ENCODE results near the gene SHMT2.

SHMT2 gene

GRCh38 chr12:57216014-57216911, 13.2 kb upstream of the SHMT2 start, which contains the start of gene NXPH4:
Gene NXPH4, plus strand, starts transcription at chr12:57216794. Its CDS starts 176 bp downstream, at chr12:57216970.
- no peak for DNase-seq

DNA sequence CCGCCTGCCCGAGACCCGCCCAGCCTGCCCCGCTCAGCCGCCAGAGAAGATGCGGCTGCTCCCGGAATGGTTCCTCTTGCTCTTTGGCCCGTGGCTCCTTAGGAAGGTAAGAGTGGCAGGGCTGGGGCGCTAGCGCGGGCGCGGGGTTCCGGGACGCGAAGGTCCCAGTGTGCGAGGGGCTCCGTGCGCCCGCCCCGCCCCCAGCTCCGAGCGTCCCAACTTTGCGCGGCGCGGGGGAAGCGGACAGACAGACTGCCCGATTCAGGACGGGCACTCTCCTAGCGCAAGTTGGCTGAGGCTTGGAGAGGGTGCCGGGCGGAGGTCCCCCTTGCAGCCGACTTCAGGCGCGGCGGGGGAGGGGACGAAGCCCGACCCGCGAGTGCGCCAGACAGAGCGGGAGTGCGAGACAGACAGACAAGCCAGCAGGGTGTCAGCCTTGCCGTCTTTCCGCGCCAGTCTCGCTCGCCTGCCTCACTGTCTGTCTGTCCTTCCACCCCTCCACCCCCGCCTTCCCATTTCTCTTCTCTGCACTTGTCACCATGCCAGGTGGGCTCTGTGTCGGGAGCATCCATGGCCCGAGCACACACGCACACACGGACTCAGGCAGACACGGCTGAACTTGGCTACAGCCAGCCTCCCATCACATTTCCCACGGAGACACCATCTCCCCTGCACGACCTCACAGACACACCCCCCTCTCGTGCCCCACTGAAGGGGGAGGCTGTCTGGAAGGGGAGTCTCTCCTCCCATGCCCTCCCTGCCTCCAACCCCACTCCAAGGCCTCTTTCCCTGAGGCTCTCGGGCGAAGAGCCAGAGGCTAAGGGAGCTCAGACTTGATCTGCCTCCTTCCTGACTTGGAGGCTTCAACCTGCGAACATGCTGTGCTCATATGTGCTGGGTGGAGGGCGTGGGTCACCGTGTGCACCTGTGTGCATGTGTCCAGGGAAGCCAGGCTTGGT, 12.3 kb upstream of the SHMT2 start:
- DNase-seq: no peak

DNA sequence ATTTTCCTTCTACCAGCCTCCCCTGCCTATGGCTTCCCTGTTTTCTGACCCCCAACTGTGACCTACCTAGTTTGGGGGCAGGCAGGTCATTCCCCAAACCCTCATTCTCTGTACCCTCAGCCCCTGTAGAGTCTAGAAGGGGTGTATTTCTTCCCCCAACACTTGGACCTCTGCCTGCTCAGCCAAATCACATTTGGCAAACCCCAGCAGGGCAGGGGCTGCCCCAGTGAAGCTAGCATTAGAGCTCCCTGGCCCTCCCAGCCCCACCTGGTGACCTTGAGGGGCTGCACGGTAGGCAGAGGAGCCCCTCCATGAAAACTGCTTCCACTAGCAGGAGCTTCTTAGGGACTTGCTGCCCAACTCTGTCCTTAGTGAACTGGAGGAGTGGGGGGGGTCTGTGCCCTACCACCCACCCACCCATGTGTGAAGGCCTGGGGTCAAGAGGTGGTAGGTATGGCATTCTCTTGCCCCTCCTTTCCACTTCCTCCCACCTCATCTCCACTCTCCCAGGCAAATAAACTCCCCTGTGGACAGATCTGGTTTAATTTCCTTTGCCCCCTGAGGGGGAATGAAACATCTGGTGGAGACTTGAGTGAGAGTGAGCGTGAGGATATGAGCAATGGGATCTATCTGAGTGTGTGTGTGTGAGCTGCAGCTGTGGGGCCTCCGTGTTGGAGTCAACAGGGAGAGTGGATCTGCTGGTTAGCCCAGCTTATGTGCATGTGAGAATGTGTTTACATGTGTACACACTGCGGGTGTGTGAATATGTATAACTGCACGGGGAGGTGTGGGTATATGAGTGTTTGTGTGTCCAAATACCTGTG, 11.3 kb upstream of the SHMT2 start:
- DNase-seq: no peak

DNA sequence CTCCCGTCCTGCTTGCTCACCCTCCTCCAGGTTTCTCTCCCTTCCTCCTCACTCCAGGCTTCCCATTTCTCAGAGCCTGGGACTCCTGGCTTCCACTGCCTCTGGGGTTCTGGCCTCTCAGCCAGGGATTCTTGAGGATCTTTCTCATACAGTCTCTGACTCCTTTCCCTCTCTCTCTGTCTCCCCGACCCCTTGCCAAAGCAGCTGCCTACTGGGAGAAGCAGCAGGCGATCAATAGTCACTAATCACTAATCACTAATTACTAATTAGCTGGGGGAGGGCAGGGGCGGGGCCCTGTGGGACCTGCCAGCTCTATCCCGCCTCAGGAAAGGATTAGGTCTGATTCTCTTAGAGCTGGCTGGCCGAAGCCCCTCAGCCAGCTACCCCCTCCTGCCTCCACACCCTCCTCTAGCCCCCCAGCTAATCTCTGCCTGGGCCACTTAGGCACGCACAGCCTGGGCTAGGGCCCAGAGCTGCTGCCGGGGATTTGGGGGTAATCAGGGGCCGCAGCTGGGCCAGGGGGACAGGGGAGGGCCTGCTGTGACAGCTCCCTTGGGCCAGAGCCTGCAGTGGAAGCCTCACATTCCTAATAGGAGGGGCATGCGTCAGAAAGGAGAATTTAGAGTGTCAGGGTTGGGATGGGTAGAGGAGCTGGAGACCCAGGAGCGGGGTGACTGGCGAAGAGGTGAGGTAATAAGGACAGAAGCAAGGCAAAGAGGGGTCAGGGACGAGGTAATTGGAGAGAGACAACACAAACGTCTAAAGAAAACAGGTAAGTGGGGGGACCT, 10.1 kb upstream of the SHMT2 start:
- no peak for DNase-seq

GRCh38 chr12:57219993-57220754, 9.3 kb upstream of the SHMT2 start:
- no peak for DNase-seq

- no peak for DNase-seq
Measured at GRCh38 chr12:57220770-57221168, 8.7 kb upstream of the SHMT2 start.

DNA sequence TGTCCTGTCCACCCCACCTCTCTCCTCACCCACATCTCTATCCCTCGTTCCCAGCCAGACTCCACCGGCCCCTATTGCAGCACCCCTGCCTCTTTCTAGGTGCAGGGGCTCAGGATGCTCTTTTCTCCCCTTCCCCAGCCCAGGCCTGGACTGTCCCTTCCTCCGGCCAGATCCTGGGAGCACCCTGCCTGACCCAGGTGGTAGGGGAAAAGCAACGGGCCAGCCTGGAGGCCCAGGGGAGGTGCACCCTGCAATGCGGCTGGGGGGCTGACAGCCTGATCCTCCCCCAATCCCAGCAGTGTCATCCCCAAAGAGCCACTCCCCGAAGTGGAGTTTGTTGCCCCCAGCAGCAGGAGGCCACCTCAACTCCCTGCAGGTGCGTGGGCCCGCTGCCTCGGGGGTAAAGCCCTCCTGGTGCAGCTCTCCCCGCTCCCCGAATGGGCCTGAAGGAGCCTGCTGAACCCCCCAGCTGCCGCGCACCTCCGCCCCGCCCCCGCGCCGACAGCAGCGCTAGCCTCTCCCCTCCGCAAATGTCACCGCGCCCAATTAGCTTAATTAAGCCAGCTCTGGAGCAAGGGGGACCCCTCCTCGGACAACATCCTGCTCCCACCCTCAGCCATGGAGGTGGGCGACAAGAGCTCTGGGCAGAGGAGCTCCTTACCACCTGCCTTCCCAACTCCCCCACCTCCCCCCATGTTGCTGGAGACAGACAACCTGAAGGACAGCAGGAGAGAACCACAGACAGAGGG, 8.2 kb upstream of the SHMT2 start:
- DNase-seq: no peak

DNA sequence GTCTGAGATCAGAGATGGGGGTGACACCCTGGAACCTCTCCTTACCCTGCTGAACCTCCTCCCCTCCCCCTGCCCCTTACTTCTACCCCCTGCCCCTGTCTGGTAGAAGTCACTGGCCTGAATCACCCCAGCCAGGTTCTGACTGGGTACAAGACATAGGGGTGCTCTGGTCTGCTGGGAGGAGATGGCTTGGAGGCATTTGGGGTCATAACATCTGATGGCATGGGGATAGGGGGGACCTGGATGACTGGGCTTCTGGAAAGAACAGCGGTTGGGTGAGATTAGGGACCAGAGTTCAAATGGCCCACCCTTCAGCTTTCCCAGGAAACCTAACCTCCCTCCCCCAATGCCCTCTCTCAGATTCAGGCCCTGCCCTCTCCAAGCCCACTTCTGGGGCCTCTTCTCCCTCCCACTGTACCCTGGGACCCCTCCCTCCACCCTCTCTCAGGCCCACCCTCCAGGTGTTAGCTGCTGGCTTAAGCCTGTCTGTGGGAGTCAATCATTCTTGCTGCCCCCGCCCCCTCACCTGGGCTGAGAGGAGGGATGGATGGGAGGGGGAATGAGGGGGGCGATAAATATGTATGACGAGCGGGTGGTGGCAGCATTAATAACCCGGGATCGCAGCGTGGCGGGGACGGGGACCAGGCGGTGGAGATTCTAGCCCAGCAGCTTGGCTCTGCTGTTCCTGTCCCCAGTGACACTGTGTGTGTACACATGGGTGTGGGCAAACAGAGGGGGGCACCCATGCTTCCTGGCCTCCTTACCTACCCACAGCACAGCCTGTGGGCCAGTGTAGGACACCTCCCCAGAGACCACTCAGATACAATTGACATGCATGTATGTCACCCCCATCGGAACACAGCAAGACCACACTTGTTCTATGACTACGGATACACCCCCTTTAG, 7.0 kb upstream of the SHMT2 start:
- DNase-seq: no peak

DNA sequence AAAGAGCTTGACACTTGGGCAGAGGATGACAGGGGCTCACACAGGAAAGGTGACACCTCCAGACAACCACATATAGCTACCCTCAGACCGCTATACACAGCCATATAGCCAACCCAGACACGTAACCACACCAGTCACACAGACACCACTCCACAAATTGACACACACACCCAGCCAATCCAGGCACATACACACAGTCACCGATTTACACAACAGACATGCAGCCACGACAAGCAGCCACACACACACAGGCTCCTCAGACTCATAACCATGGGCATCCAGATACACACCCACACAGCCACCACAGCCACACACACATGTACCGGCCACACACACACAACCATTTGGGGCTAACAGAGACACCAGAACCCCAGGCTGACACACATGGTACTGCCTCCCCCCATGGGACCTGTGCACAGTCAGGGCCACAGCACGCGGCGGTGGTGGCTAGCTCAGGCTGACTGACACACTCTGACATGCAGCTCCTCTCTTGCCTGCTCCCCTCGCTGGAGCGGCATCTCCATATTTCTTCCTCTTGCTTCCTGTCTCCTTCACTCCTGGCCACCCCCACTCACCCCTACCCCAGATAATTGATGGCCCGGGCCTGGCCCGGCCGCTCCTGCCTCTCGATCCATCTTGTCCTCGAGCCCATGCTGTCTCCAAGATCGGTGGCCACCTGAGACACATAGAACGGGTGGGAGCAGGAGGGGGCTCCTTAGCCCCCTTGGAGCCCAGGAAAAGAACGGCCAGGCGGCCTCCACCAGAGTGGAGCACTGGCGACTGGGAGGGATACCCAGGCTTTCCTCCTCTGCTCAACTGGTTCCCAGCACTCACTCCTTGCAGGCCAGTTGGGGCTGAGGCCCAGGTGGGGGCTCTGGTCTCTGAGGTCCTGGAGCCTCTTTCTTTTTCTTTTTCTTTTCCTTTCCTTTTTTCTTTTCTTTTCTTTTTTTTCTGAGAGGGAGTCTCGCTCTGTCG, 6.0 kb upstream of the SHMT2 start:
- no peak for DNase-seq

- DNase-seq: no peak
Measured at GRCh38 chr12:57224278-57224972, 5.1 kb upstream of the SHMT2 start.

DNA sequence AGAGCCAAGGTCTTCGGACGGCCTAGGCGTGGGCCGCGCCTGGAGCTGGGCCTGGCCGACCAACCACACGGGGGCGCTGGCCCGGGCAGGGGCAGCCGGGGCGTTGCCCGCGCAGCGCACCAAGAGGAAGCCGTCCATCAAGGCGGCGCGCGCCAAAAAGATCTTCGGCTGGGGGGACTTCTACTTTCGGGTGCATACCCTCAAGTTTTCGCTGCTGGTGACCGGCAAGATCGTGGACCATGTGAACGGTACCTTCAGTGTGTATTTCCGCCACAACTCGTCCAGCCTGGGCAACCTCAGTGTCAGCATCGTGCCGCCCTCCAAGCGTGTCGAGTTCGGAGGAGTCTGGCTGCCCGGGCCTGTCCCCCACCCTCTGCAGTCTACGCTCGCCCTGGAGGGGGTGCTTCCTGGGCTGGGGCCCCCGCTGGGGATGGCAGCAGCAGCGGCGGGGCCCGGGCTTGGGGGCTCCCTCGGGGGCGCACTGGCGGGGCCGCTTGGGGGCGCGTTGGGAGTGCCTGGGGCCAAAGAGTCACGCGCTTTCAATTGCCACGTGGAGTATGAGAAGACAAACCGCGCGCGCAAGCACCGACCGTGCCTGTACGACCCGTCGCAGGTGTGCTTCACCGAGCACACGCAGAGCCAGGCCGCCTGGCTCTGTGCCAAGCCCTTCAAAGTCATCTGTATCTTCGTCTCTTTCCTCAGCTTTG, 4.4 kb upstream of the SHMT2 start:
- no peak for DNase-seq

DNA sequence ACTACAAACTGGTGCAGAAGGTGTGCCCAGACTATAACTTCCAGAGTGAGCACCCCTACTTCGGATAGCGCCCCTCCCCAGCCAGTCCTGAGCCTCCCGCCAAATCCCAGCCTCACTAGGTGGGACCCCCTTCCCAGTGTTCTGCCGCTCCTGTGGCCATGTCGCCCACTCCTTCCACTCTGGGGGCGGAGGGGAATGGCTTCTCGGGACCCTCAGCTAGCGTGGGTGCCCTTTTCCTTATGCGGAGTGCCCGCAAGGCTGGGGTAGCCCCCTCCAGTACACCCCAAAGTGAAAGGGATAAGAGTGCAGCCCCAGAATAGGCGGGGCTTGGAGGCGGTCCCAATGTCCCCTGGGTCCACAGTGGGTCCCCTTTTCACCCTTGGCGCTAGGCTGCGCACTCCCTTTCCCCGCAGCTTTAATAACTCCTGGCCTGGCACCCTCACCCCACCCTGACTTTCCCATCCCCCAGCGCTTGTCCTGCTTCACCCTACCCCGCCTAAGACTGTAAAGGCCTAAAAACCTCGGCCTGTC, 3.8 kb upstream of the SHMT2 start:
- no peak for DNase-seq

- no peak for DNase-seq
Measured at GRCh38 chr12:57226588-57227314, 2.8 kb upstream of the SHMT2 start.

DNA sequence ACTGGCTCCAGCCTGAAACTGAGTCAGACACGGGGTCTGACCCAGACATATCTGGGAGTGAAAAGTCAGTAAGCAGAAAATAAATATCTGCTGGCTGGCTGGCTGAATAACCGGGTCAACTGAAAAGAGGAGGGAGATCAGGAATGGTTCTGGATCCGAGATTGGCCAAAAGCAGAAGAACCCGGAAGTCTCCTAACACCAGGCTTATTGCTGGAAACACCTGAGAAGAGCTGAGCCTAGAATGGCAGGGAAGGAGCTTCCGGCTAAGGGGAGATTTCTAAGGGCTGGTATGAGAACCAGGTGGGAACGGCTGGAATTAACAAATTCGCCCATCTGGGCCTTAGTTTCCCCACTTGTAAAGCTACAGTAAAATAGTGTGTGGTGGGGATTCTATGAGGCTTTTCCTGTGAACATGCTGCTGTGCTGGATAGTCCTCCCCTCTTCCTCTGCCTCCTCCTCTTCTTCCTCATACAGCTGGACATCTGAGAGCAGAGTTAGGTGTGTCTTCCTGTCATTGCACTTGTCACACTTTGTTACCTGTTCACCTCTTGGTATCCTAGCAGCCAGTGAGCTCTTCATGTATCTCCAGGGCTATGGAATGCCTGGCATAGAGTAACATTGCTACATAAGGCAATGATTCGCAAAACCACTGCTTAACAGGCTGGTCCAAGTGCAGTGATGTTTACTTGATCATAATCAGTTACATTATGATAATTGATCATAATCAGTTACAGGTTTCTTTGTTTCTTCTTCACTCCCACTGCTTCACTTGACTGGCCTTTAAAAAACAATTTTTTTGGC, 2.0 kb upstream of the SHMT2 start:
- DNase-seq: no peak

All from GDM1 (cell line).